ENCODE measurements around the gene TCHHL1.
"Not testable (repeated sequence)": the region's sequence is repeated elsewhere in the genome, so short reads cannot be mapped to it uniquely, and the experiment has no call there.

TCHHL1 gene

DNA sequence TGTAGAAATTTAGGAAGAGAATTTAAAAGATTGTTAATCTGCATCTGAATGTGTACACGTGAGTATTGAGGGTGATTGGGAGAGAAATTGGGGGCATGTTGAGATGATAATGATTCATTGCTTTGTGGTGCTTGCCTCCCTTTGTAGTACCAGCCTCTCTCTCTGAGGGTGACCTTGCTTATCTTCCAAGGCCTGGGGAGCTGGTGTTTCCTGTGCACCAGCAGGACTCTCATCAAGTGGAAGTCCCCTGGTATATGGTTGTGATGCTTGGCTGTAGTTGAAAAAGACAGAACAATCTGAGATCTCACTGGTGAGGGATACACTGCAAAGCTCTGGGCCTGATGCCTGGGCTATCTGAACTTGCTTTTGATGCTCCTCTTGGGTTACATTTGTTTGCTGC lies 4.0 kb downstream of the TCHHL1 start:
- no peak for DNase-seq

DNA sequence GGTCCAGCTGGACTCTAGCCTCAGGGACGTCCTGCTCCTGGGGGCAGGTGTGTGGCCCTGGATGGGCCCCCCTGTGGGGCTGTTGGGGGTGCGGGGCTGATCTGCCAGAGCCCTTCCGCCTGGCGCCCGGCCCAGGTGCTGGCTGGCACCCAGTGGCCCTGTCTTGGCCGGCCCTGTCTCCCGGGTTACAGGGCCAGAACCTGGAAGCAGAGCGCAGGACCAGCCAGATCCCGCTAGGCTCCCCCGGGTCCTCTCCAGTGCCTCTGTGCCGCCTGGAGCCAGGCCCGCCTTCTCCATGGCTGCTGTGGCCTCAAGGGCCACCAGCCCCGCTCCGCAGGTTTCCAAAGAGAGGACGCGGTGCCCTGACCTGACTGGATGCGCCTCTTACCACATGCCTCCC lies 7.8 kb downstream of the TCHHL1 start:
- not testable (repeated sequence) for DNase-seq

DNA sequence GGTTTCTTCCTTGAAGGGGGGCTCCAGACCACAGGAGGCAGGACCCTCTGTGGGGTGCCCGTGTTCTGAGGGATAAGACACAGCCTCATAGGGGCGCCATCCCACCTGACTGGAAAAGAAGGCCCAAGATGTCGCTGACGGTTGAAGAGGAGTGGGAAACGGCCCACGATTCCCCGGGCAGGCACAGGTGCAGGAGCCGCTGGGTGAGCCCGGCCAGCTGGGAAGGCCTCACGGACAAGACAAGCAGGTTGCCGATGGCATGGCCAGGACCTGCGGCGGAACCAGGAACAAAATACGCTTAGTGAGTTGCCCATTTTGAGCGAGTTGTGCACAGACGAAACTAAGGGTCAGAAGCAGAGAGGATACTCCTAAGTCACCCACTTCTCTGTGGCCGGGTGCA lies 8.4 kb downstream of the TCHHL1 start:
- DNase-seq = not testable (repeated sequence)

DNA sequence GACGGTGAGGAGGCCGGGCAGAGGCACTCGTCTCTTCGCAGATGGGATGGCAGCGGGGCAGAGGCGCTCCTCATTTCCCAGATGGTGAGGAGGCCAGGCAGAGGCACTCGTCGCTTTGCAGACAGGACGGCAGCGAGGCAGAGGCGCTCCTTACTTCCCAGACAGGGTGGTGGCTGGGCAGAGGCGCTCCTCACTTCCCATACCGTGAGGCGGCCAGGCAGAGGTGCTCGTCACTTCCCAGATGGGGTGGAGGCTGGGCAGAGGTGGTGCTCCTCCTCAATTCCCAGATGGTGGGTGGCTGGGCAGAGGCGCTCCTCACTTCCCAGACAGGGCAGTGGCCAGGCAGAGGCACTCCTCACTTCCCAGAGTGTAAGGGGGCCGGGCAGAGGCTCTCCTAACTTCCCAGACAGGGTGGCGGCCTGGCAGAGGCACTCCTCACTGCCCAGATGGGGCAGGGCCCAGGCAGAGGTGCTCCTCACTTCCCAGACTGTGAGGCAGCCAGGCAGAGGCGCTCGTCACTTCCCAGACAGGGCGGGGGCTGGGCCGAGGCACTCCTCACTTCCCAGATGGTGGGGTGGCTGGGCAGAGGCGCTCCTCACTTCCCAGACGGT lies 9.9 kb downstream of the TCHHL1 start:
- no peak for DNase-seq

DNA sequence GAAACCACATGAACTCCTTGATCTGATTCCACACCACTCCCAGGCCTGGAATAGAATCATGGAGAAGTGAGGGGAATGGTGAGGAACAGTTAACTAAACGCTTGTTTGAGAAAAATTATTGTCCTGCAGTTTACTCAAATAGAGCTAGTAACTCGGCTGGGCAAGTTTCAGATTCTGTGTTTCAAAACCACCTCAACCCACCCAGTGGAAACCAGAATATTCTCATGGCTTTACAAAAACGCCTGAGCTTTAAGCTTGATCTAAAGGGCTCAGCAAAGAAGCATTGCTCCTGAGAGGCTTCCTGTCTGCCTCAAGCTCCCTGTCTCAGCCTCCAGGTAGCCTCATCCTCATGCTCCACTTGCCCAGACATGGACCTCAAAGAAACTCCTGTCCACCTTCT lies 16.6 kb downstream of the TCHHL1 start:
- no peak for DNase-seq

DNA sequence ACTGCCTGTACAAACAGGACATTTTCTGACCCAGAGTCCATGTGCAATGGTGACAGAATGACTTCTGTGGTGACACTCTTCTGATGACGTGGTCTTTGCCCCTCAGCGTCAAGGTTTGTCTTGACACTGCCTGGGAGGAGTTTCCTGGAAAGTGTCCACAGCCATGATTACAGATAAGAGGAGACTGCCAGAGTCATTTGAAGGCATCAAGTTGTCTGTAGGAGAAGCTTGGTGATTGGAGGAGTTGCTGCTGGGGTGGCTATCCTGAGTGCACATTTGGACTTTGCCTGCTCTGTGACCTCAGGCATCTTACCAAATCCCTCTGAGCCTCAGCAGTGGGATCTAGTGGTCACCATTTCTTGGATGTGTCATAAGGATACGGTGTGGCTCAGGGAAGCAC lies 17.7 kb downstream of the TCHHL1 start:
- DNase-seq = no peak

DNA sequence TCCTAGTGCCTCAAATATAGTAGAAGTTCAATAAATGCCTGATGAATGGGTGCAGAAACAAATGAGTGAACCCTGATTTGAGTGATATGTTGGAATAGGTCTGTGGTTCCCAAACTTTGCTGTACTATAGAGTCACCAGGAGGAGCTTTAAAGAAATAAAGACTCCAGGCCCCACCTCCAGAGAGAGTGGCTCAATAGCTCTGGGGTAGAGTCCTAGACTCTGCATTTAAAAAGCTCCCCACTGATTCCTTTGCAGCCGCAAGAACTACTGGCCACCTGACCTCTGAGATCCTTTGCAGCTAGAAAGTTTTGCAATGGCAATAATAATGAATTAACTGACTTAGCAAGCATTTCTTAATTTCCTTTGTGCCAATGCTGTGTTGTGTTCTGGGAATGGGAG lies 20.9 kb downstream of the TCHHL1 start:
- no peak for DNase-seq

DNA sequence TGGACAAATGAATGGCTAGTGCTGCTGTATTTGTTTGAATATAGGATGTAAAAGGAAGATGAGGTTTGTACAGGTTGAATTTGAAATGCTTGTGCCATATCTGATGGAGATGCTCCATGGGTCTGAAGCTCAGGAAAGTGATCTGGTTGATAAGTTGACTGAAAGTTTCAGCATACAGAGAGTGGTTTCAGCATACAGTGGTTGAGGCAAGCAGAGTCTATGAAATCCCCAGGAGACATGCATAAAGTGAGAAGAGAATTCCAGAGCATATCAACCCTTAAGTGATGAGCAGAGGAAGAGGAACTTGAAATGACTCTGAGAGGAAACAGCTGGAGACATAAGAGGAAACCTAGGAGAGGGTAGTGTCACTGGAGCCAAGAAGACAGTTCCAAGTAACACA lies 21.7 kb downstream of the TCHHL1 start:
- no peak for DNase-seq

DNA sequence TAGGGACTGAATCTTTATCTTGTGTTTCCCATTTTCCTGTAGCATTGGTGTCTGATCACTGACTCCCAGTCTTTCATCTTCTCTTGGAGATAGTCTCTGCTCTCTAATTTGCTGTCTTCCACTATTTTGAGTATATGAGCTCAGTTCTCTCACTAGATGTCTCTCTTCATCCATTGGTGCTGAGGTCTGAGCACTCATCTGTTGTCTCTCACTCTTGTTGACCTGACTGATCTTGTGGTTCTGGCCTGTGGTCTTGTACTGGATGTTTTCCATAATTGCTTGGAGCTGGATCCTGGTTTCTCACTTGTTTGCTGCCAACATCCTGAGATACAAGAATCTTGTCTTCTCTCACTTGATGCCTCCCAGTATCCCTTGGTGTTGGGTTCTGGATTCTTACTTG lies 26.9 kb downstream of the TCHHL1 start:
- no peak for DNase-seq

DNA sequence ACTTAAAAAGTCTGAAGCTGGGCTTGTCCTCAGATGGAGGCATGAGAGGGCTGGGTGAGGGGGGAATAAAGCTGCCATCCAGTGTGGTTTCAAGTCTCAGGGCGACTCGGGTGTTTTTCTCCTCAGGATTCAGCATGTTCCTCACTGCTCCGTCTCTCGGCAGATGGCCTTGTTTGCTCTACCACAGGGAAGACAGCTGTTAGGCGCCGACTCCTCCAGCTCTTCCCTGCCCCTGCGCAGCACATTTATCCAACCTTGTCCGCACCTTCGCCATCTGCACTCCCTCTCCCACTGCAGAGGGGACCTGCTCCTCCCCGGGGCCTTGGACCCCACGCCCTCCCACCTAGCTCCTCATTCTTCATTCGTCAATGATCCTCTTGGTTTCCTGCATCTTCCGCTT lies 35.5 kb downstream of the TCHHL1 start:
- no peak for DNase-seq

DNA sequence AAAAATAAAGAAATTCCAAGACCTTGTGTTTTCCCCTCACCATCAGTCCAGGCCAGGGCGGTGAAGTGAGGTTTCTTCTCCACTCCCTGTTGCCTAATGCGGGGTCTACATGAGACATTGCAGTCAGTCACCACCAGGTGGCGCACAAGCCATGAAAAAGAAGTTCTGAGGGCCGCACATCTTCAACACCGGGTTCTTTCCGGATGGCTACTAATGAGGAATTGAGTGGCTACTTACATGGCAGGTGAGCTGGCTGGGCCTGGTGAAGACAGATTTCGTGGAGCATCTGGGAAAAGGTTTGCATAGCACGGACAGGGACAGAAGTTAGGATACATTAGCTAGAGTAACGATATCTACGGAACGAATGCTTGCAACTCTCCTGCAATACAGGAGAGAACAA lies 36.3 kb downstream of the TCHHL1 start:
- DNase-seq = peak; percentile 84

DNA sequence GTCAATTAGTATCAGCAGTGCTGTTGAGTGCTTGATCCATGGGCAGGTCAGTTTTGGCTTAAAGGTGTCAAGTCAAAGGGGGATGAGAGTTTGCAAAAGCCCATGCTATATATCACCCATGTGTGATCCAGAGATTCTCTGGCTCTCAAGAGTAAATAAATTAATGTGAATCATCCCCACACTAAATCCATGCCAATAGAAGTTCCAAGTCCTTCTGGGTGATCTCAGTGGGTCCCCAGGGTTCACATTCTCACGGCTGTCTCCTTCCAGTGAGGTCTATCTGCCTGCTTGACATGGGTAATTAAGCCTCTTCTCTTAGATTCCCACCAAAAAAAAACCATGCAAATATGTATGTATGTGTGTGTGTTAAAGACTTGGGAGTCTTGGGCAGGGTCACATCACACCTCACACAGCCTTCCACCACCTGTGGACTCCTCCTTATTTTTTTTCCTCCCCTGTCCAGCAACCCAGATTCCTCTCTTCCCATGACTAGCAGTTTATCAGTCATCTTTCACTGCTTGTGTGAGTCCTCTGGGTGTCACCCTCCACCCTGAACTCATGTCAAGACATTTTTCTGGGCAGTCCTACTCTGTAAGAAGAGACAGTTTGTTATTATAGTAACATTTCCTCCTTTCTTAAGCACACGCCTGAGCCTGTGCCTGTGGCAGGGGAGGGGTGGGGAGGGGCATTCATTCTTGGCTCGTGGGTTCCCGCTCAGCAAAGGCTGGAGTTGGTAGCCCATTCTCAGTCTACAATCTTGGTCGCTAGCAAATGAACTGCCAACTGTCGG lies 37.8 kb downstream of the TCHHL1 start:
- DNase-seq = peak; percentile 30

DNA sequence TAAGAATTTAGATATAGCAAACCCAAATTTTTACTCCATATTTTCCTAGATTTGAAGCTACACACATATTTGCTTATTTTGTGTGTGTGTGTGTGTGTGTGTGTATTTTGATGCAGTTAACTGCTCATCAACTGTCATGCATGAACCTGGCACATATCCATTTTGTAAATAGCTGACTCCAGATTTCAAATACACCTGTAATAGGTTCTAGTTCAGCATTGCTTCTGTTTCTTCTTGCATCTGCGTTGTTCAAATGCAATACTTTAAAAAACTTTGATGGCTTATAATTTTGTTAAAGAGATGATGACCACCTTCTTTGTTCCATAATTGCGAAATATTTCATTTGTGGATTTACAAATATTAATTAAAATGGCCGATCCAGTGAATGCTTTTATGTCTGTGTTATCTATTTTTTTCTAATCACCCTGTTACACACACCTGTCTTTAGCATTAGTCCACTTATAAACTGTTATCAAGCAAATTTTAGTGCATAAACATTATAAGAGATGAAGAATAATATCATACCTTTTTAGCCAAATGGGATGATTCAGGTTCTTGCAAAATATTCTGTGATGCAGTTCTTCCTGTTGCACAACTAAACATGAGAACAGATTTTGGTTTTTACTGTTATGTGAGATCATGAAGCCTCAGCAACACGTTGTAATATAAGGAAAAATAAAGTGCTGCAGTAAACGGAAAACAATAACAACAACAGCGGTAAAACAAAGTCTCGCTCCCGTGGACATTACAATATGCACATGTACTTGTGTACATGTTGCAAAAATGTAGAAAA lies 39.4 kb downstream of the TCHHL1 start:
- peak; percentile 92 for DNase-seq

DNA sequence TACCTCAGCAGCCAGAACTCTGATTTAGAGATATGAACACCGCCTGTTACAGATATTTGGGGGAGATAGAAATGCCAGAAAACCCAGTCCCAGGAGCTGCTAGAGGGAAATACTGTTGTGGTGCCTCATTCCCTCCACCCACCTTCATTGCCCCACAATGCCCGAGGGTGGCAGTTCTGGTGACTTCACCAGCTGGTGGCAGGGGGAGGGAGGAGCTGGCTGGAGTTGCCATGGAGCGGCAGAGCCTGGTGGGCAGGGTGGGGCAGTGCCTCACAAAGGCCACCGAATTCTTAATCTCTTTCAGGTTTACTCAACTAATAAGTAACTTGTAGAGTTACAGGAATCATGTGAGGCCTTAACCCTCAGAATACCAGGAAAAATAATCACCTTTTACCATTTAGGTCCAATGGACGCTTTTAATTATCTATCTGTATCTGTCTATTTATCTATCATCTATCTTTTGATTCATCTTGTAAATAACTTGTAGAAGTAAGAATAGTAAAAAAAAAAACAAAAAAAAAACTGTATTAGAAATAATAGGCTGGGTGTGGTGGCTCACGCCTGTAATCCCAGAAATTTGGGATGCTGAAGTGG lies 40.4 kb downstream of the TCHHL1 start:
- DNase-seq = peak; percentile 98

DNA sequence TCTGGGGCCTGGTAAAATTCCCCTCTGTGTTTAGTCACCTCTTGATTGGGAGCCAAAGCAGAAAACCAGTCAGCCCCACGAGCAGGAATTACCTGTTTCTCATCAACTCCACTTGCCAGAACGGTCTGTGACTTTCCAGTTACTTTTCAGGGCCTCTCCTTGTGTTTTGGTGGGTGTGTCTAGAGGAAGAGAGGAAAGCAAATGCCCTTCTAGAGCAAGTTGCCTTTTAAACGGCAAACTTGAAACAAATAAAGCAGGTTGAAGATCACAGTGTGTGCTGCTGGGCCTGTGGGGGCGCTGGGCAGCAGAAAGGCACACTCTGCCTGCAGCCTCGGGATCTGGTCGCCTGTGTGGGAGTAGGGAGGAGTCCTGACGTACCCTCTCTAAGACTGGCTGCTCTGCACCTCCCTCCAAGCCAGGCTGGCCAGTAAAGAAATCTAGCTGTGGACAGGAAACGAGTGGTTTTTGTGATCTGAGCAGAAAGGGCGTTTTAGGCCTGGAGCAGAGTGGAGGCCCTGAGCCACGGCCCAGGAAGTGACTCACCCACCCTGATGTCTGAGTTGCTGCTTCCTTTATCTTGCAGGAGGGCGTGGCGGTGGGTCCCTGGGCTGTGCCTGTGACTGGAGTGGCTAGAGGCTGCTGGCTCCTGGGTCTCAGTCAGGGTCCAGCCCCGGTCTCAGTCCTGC lies 41.0 kb downstream of the TCHHL1 start:
- DNase-seq = peak; percentile 100

DNA sequence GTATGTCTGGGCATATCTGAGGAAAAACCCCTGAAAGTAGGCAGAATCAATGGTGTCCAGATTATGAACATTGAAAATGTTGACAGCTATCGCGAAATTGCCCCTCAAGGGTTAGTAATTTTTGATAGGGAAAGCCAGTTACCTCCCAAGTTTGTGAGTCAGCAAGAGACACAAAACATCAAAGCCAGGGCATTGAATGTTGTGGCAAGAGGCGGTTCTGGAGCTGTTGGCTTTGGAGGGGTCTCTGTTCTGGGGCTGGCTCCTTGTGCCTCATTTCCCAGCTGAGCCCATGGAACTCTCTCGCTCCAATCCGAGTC lies 41.5 kb downstream of the TCHHL1 start:
- DNase-seq = no peak

DNA sequence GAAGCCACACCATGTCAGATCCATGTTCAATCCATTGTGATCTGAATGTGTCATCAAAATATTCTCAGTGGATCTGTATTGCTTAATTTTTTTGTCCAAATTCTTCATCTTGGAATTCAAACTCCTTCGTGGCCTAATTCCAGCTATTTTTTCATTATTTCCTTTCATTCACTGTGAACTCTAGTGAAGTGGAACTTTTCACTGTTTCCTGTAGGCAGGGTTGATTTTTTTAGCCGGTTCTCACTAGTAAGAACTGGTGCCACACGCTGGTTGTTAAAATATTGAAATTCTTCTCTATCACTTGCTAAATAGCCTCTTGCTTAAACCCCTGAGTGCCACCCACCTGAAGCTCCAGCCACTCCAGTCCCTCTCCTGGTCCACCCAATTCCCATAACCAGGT lies 44.5 kb downstream of the TCHHL1 start:
- peak; percentile 25 for DNase-seq

DNA sequence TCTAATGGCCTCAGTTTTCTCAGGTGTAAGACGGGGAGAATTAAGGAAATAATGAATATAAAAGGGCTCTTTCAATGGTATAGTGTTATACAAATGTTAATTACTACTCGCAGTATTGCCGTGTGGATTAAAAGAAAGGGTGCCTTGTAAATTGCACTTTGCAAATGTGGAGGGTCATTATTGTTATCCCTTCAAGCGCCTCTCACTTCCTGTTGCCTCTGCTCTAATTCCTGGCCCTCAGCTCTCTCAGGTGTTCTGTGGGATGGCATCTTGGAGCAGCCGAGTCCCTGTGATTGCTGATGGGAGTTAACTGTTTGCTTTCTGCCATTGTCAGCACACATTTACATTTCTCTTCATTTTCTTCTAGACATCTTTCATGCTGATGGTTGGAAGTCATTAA lies 45.0 kb downstream of the TCHHL1 start:
- DNase-seq = no peak

DNA sequence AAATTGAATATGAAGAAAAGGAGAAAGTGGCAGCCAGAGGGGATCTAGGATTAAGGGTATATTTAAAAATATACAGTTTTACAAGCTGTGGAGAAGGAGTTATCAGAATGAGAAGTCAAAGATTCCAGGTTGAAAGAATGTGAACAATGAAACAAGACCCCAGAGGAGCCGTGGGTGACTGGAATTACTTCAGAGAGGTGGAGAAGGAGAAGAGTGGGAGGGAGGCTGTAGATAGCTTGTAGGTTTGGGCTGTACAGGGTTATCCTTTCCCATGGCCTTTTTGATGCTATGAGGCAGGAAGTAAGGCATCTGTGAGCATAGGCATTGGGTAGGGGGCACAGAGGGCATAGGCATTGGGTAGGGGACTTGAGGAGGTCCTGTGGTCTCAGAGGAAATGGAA lies 46.8 kb downstream of the TCHHL1 start:
- DNase-seq = no peak

DNA sequence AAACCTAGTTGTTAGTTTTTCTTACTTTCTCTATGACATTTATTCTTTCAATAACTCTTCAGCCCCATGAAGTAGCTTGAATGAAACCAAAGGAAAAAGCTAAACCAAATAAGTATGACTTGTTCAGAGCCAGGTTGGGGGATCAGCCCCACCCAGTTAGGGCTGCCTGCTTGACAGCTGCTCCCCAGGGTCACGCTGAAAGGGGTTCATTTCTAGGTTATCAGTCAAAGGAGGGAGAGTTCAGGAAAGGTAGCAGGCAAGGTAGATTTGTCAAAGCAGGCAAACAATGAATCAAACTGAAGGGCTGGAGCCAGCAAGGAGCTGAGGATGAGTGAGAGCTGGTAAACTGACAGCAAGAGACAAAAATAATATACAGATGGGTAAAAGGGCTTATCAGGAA lies 49.0 kb downstream of the TCHHL1 start:
- no peak for DNase-seq

DNA sequence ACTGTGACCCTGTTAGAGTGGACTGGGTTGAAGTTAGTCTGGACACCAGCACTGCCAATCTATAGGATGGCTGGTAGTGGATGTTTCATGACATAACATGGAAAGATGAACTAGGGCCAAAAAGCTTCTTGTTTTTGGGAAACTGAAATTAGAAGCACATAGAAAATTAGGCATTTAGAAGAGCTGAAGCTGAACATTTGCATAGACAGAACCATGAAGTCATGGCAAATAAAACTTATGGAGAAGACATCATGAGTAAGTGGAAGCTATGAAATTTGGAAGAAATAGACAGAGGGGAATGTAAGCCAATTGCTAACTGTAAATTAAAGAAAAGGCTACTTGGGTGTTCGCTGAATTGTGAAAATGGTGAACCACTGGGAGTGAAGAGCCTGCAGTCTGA lies 49.4 kb downstream of the TCHHL1 start:
- peak; percentile 72 for DNase-seq

DNA sequence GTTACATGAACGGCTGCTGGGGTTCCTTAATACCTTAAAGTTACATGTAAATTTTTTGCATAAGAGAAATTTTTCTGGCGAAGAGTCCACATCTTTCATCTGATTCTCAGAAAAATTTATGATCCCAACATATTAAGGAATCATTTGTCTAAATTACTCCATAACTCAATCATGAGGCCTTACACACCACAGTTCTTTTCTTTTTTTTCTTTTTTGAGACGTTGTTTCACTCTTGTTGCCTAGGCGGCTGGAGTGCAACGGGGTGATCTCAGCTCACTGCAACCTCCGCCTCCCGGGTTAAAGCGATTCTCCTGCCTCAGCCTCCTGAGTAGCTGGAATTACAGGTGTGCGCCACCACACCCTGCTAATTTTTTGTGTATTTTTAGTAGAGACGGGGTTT lies 50.0 kb downstream of the TCHHL1 start:
- DNase-seq = peak; percentile 56
